ENCODE measurements around the gene ADAMTS2. TPM values are rescaled to one million over a fixed set of nuclear protein-coding genes. Genes with fewer than 3 reads are reported as not detected.

Gene ADAMTS2
- total and polyA plus RNA-seq, 2 experiments from 2014 or later, result 62.0 to 132 TPM

DNA sequence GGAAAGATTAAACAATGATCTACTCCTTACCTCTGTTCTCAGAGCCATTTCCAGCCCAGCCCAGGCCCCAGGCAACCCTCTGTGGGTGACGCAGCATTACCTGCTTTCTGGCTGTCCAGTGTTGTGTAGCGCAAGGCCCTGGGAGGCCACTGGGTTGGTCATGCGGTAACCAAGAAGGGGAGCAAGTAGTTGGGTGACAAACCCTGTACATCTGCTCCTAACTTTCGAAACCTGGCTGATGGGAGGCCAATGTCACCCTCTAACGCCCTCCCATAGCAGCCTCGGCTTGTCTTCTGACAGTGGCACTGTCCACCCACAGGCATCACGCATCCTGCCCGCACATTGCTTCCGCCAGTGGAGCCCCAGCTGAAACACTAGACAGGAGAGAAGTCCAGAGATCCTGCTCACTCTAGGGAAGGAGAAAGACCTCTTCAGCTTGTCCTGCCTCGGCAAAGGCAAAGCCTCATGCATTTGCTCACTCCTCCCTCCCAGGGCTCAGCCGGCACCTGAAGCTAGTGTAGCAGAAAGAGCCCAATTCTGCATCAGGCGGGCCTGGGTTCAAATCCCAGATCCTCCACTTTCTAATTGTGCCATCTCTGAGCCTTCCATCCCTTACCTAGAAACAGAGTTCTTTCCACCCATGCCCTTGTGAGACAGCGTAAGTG lies 94.6 kb downstream of the ADAMTS2 start:
- no peaks in the 10 kb centered on the region for H3K36me3 ChIP-seq (ENCODE audit: low read depth)
- DNase-seq, result no peak
- H3F3A ChIP-seq (ENCODE audit: insufficient read depth), result peaks cover 5% of the 10 kb centered on the region; the same call in 1 of the 2 replicates
- TF ChIP-seq EZH2 (IDR thresholded peaks at IDR 0.05; ENCODE audit: insufficient read depth, poor library complexity, severe bottlenecking) (no peak), EZH2phosphoT487 (IDR thresholded peaks at IDR 0.05; ENCODE audit: insufficient read depth, low read depth) (no peak)
- no peak overlapping the region for H3K4me3 ChIP-seq
- no peaks in the 10 kb centered on the region for H3K27me3 ChIP-seq (replicated peaks; ENCODE audit: insufficient read depth)
- no peak overlapping the region for H3K4me2 ChIP-seq (ENCODE audit: unreplicated experiment)
- no peak overlapping the region for H3K9ac ChIP-seq
- H3K9me3 ChIP-seq (ENCODE audit: low read depth), result no peaks in the 10 kb centered on the region
- no peak overlapping the region for H3K27ac ChIP-seq
- H3K79me2 ChIP-seq (ENCODE audit: insufficient read depth), result peaks cover 100% of the 10 kb centered on the region
- H3K9me2 ChIP-seq (ENCODE audit: insufficient read depth), result no peaks in the 10 kb centered on the region
- H3K4me1 ChIP-seq (ENCODE audit: insufficient read depth), result peaks cover 8% of the 10 kb centered on the region; the same call in 1 of the 2 replicates
- WGBS, 2 experiments (ENCODE audit: low coverage in 1 of 2, low lambda C conversion rate in 2 of 2, missing lambda C conversion rate in 2 of 2), result 92 to 93% methylated on average over 13 of the region's 13 CpGs
- no peak overlapping the region for H2AFZ ChIP-seq
- in situ Hi-C loops (cut with MboI), result no loop called here
- H4K20me1 ChIP-seq (ENCODE audit: insufficient read depth), result no peaks in the 10 kb centered on the region

DNA sequence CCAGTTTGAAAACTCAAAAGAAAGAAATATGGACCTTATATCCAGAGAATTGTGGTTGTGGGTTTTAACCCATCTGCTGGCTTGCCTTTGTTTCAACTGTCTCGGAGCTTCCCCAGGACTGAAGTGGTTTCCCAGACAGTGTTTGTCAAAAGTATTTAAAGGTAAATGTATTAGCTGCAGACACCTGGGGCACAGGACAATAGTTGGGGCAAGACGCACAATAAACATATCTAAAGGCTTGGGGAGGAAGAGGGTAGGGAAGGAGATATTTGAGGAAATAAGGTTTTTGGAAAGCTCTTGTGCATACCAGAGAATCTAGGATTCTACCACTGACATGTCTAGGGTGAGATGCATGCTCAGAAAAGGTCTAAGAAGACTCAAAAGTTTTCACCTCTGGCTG lies 99.0 kb downstream of the ADAMTS2 start:
- no peaks in the 10 kb centered on the region for H4K20me1 ChIP-seq (ENCODE audit: insufficient read depth)
- no peaks in the 10 kb centered on the region for H3K9me2 ChIP-seq (ENCODE audit: insufficient read depth)
- in situ Hi-C loops (cut with MboI), result no loop called here
- H3K9me3 ChIP-seq (ENCODE audit: low read depth), result no peaks in the 10 kb centered on the region
- H3K4me1 ChIP-seq (ENCODE audit: insufficient read depth), result peaks cover 30% of the 10 kb centered on the region
- peaks cover 10% of the 10 kb centered on the region for H3F3A ChIP-seq (ENCODE audit: insufficient read depth)
- no peak overlapping the region for H3K9ac ChIP-seq
- H3K4me2 ChIP-seq (ENCODE audit: unreplicated experiment), result no peak overlapping the region
- no peak overlapping the region for H2AFZ ChIP-seq
- no peak overlapping the region for H3K27ac ChIP-seq
- WGBS, 2 experiments (ENCODE audit: low coverage in 1 of 2, low lambda C conversion rate in 2 of 2, missing lambda C conversion rate in 2 of 2), result 92 to 100% methylated on average over 2 of the region's 2 CpGs
- no peak for DNase-seq
- no peaks in the 10 kb centered on the region for H3K27me3 ChIP-seq (replicated peaks; ENCODE audit: insufficient read depth)
- no peaks in the 10 kb centered on the region for H3K36me3 ChIP-seq (ENCODE audit: low read depth)
- peaks cover 100% of the 10 kb centered on the region for H3K79me2 ChIP-seq (ENCODE audit: insufficient read depth)
- H3K4me3 ChIP-seq, result no peak overlapping the region
- TF ChIP-seq EZH2 (IDR thresholded peaks at IDR 0.05; ENCODE audit: insufficient read depth, poor library complexity, severe bottlenecking), result no peak
- TF ChIP-seq EZH2phosphoT487 (IDR thresholded peaks at IDR 0.05; ENCODE audit: insufficient read depth, low read depth), result no peak

DNA sequence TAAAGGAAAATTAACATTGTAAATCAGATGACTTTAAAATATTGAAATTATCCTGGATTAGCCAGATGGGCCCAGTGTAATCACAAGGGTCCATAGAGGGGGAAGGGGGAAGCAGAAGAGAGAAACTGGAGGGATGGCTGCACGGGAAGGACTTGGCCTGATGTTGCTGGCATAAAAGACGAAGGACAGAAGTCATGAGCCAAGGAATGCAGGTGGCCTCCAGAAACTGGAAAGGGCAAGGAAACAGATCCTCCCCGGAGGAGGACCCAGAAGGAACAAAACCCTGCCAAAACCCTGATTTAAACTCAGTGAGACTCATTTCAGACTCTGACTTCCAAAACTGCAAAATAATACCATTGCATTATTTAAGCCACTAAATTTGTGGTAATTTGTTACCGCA lies 100.2 kb downstream of the ADAMTS2 start:
- no peaks in the 10 kb centered on the region for H3K27me3 ChIP-seq (replicated peaks; ENCODE audit: insufficient read depth)
- no peaks in the 10 kb centered on the region for H3K9me3 ChIP-seq (ENCODE audit: low read depth)
- H3K27ac ChIP-seq, result no peak overlapping the region
- H3K9ac ChIP-seq, result no peak overlapping the region
- TF ChIP-seq EZH2 (IDR thresholded peaks at IDR 0.05; ENCODE audit: insufficient read depth, poor library complexity, severe bottlenecking), result no peak
- no peak for TF ChIP-seq EZH2phosphoT487 (IDR thresholded peaks at IDR 0.05; ENCODE audit: insufficient read depth, low read depth)
- H3K79me2 ChIP-seq (ENCODE audit: insufficient read depth), result peaks cover 100% of the 10 kb centered on the region
- H3F3A ChIP-seq (ENCODE audit: insufficient read depth), result peaks cover 14% of the 10 kb centered on the region
- no peak overlapping the region for H2AFZ ChIP-seq
- H3K36me3 ChIP-seq (ENCODE audit: low read depth), result no peaks in the 10 kb centered on the region
- H4K20me1 ChIP-seq (ENCODE audit: insufficient read depth), result no peaks in the 10 kb centered on the region
- H3K4me3 ChIP-seq, result no peak overlapping the region
- peaks cover 36% of the 10 kb centered on the region for H3K4me1 ChIP-seq (ENCODE audit: insufficient read depth)
- no peak overlapping the region for H3K4me2 ChIP-seq (ENCODE audit: unreplicated experiment)
- in situ Hi-C loops (cut with MboI), result no loop called here
- DNase-seq, result no peak
- H3K9me2 ChIP-seq (ENCODE audit: insufficient read depth), result no peaks in the 10 kb centered on the region
- WGBS, 2 experiments (ENCODE audit: low coverage in 1 of 2, low lambda C conversion rate in 2 of 2, missing lambda C conversion rate in 2 of 2), result 66 to 71% methylated on average over 4 of the region's 4 CpGs

DNA sequence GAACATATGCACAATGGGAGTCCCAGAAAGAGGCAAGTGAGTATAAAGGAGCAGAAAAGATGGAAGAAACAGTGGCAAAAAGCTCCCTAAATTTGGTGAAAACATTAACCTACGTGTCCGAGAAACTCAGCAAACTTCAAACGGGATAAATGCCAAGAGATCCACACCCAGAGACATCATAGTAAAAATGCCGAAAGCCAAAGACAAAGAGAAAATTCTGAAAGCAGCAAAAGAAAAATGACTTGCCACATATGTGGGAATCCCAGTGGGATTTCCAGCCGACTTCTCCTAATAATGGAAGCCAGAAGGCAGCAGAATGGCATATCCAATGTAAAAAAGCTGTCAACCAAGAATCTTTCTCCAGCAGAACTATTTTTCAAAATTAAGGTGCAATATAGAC lies 101.2 kb downstream of the ADAMTS2 start:
- Histone ChIP-seq H3K4me2 (ENCODE audit: unreplicated experiment) (peak overlapping the region; percentile 66), H2AFZ (no peak overlapping the region; the same call in 1 of the 2 replicates), H3F3A (ENCODE audit: insufficient read depth) (peaks cover 10% of the 10 kb centered on the region), H3K27ac (peak overlapping the region; percentile 56), H3K4me1 (ENCODE audit: insufficient read depth) (peaks cover 36% of the 10 kb centered on the region), H3K9me3 (ENCODE audit: low read depth) (no peaks in the 10 kb centered on the region), H3K9ac (peak overlapping the region; percentile 39), H3K36me3 (ENCODE audit: low read depth) (no peaks in the 10 kb centered on the region), H3K79me2 (ENCODE audit: insufficient read depth) (peaks cover 100% of the 10 kb centered on the region), H4K20me1 (ENCODE audit: insufficient read depth) (no peaks in the 10 kb centered on the region), H3K4me3 (peak overlapping the region; percentile 20), H3K9me2 (ENCODE audit: insufficient read depth) (no peaks in the 10 kb centered on the region), H3K27me3 (replicated peaks; ENCODE audit: insufficient read depth) (no peaks in the 10 kb centered on the region)
- peak; percentile 45 for DNase-seq
- no peak for TF ChIP-seq EZH2phosphoT487 (IDR thresholded peaks at IDR 0.05; ENCODE audit: insufficient read depth, low read depth)
- TF ChIP-seq EZH2 (IDR thresholded peaks at IDR 0.05; ENCODE audit: insufficient read depth, poor library complexity, severe bottlenecking), result no peak
- in situ Hi-C loops (cut with MboI), result no loop called here
- 4 to 12% methylated on average over 5 of the region's 5 CpGs for WGBS, 2 experiments (ENCODE audit: low coverage in 1 of 2, low lambda C conversion rate in 2 of 2, missing lambda C conversion rate in 2 of 2)
